Activated CD8-positive, alpha-beta memory T cell treated with anti-CD3 and anti-CD28 coated beads, Interleukin-2, amount 50 U/mL, for 48 hours (primary cell): ENCODE data around the gene ARHGAP32.
"Not testable (repeated sequence)": the region's sequence is repeated elsewhere in the genome, so short reads cannot be mapped to it uniquely, and the experiment has no call there.

Experiments
- DNase-seq: peaks from one replicate; pipeline ENCODE4 v3.0.0-alpha.2; 2020

The ARHGAP32 gene

GRCh38 chr11:129013737-129014475 lies 178.2 kb downstream of the ARHGAP32 start:
- DNase-seq: no peak

GRCh38 chr11:129012880-129013279 lies 179.2 kb downstream of the ARHGAP32 start:
- DNase-seq: no peak

GRCh38 chr11:129006161-129006560 lies 186.0 kb downstream of the ARHGAP32 start:
- no peak for DNase-seq

GRCh38 chr11:128999165-128999564 lies 193.0 kb downstream of the ARHGAP32 start:
- not testable (repeated sequence) for DNase-seq

GRCh38 chr11:128988242-128988970 lies 203.7 kb downstream of the ARHGAP32 start:
- DNase-seq: no peak

- DNase-seq: no peak
These were observed 206.2 kb downstream of the ARHGAP32 start for GRCh38 chr11:128985880-128986279.

GRCh38 chr11:128983023-128983422 lies 209.1 kb downstream of the ARHGAP32 start:
- DNase-seq: no peak

GRCh38 chr11:128981254-128981653 lies 210.9 kb downstream of the ARHGAP32 start:
- no peak for DNase-seq

- no peak for DNase-seq
These were observed 221.4 kb downstream of the ARHGAP32 start for GRCh38 chr11:128970598-128971190.

- no peak for DNase-seq
These were observed 223.2 kb downstream of the ARHGAP32 start for GRCh38 chr11:128968916-128969315.

- DNase-seq: no peak
These were observed 224.5 kb downstream of the ARHGAP32 start for GRCh38 chr11:128967578-128967977.

GRCh38 chr11:128965485-128965884 lies 226.6 kb downstream of the ARHGAP32 start:
- DNase-seq: no peak

GRCh38 chr11:128964463-128964930 lies 227.6 kb downstream of the ARHGAP32 start:
- DNase-seq: no peak

- DNase-seq: no peak
These were observed 228.3 kb downstream of the ARHGAP32 start for GRCh38 chr11:128963744-128964325.

- DNase-seq: no peak
These were observed 229.2 kb downstream of the ARHGAP32 start for GRCh38 chr11:128962896-128963295.

GRCh38 chr11:128961645-128962044 lies 230.5 kb downstream of the ARHGAP32 start:
- DNase-seq: no peak

GRCh38 chr11:128957202-128957482 lies 235.0 kb downstream of the ARHGAP32 start:
- no peak for DNase-seq

GRCh38 chr11:128956401-128957201 lies 235.5 kb downstream of the ARHGAP32 start:
- DNase-seq: no peak

- no peak for DNase-seq
These were observed 236.5 kb downstream of the ARHGAP32 start for GRCh38 chr11:128955636-128956035.

- DNase-seq: no peak
These were observed 239.0 kb downstream of the ARHGAP32 start for GRCh38 chr11:128953151-128953550.

GRCh38 chr11:128949791-128950454 lies 242.2 kb downstream of the ARHGAP32 start:
- no peak for DNase-seq

GRCh38 chr11:128948583-128948982 lies 243.5 kb downstream of the ARHGAP32 start:
- no peak for DNase-seq
